HCT116 (cell line): ENCODE measurements around the gene PCDHA2. TPM values are rescaled to one million over a fixed set of nuclear protein-coding genes. Genes with fewer than 3 reads are reported as not detected.

Source experiments
- ATAC-seq: fragments of 200-7000 bp; cut with Tn5 transposase; 2 replicates; pipeline ENCODE4 v1.9.1; 2020; ENCODE audit warnings: mild to moderate bottlenecking, moderate library complexity
- BruUV-seq: library from RNA; stranded (reverse); fragments of 400-500 nt; replicated peaks from 2 replicates; lab custom pipeline; 2021; lab: Mats Ljungman, UMichigan
- CTCF ChIA-PET: fragments of 300-600 bp; sonication (Branson Sonifier 250); formaldehyde crosslinking; loops from one replicate; lab custom pipeline; 2021; ENCODE audit warnings: antibody characterized with exemption; lab: Charles Lee
- POLR2A ChIA-PET: fragments of 300-600, 350-600 bp; sonication (Branson Sonifier 250); formaldehyde crosslinking; loops from one replicate; lab custom pipeline; 2021; ENCODE audit warnings: antibody characterized with exemption; lab: Charles Lee
- RAD21 ChIA-PET, 2 experiments: fragments of 300-600 bp; sonication (Branson Sonifier 250); formaldehyde crosslinking; loops; one replicate each; lab custom pipeline; 2023; ENCODE audit warnings: low total read pairs in 2 of 2; ENCODE audit not compliant: uncharacterized antibody in 2 of 2, unreplicated experiment in 2 of 2, low non-redundant PET in 1 of 2; lab: Charles Lee
- DNase-seq: peaks from one replicate; pipeline ENCODE4 v3.0.0-alpha.2; 2010; ENCODE audit warnings: low read depth, low spot score
- H2AFZ ChIP-seq: fragments of 200-600 bp; shearing (Covaris generic), sonication (generic); 2 replicates; pipeline ENCODE4 v1.6.1; 2017; ENCODE audit warnings: low read depth, mixed run types, mixed read lengths, antibody characterized with exemption, low read length; ENCODE audit not compliant: poor library complexity, severe bottlenecking
- H3K27ac ChIP-seq: 2 replicates; pipeline ENCODE4 v1.5.1; 2012; ENCODE audit warnings: low read depth, low read length
- H3K27me3 ChIP-seq: fragments of 200-600 bp; sonication (generic); 2 replicates; pipeline ENCODE4 v1.6.1; 2016; ENCODE audit warnings: mixed run types, low read length, mixed read lengths; ENCODE audit not compliant: insufficient read depth
- H3K36me3 ChIP-seq, 2 experiments: fragments of 200-500 bp in 1 of 2; fragments of 200-600 bp in 1 of 2; sonication (Bioruptor generic) in 1 of 2; sonication (generic) in 1 of 2; 2 replicates each; pipeline versions ENCODE4 v1.5.1 to v1.6.1; 2014 to 2016; ENCODE audit warnings: low read length in 2 of 2, inconsistent platforms in 1 of 2, mixed read lengths in 1 of 2, mixed run types in 1 of 2; ENCODE audit not compliant: insufficient read depth in 2 of 2, control insufficient read depth in 1 of 2
- H3K4me1 ChIP-seq, 2 experiments: fragments of 200-600 bp in 1 of 2; sonication (generic) in 1 of 2; 2 replicates each; pipeline versions ENCODE4 v1.5.1 to v1.6.1; 2012 to 2017; ENCODE audit warnings: low read length in 2 of 2, inconsistent platforms in 1 of 2, mild to moderate bottlenecking in 1 of 2, mixed read lengths in 1 of 2, mixed run types in 1 of 2, moderate library complexity in 1 of 2; ENCODE audit not compliant: insufficient read depth in 2 of 2, control insufficient read depth in 1 of 2
- H3K4me2 ChIP-seq: fragments of 200-600 bp; sonication (generic); 2 replicates; pipeline ENCODE4 v1.6.1; 2017; ENCODE audit warnings: mixed run types, low read length, mixed read lengths
- H3K4me3 ChIP-seq, 2 experiments: fragments of 200-600 bp in 1 of 2; sonication (generic) in 1 of 2; replicated peaks in 1 of 2; 2 replicates each; pipeline ENCODE4 v1.5.1; 2011 to 2016; ENCODE audit warnings: low read length in 2 of 2, control low read depth in 1 of 2, low read depth in 1 of 2, mild to moderate bottlenecking in 1 of 2, mixed read lengths in 1 of 2, mixed run types in 1 of 2
- H3K79me2 ChIP-seq: fragments of 200-600 bp; sonication (generic); 2 replicates; pipeline ENCODE4 v1.6.1; 2017; ENCODE audit warnings: mild to moderate bottlenecking, mixed run types, low read length, moderate library complexity, mixed read lengths; ENCODE audit not compliant: insufficient read depth
- H3K9ac ChIP-seq: fragments of 200-600 bp; sonication (generic); 2 replicates; pipeline ENCODE4 v1.6.1; 2016; ENCODE audit warnings: low read length, mixed read lengths
- H3K9me2 ChIP-seq: fragments of 200-600 bp; sonication (generic), shearing (Covaris generic); 2 replicates; pipeline ENCODE4 v1.6.1; 2017; ENCODE audit warnings: mixed run types, mild to moderate bottlenecking, moderate library complexity; ENCODE audit not compliant: insufficient read depth
- H3K9me3 ChIP-seq, 2 experiments: fragments of 200-500 bp in 1 of 2; fragments of 200-600 bp in 1 of 2; sonication (Bioruptor generic) in 1 of 2; sonication (generic) in 1 of 2; 2 replicates each; pipeline ENCODE4 v1.6.1; 2014 to 2017; ENCODE audit warnings: low read length in 2 of 2, mixed read lengths in 2 of 2, inconsistent platforms in 1 of 2, low read depth in 1 of 2, mild to moderate bottlenecking in 1 of 2, mixed run types in 1 of 2, moderate library complexity in 1 of 2; ENCODE audit not compliant: control insufficient read depth in 1 of 2, insufficient read depth in 1 of 2
- H4K20me1 ChIP-seq: fragments of 200-600 bp; sonication (generic), shearing (Covaris generic); 2 replicates; pipeline ENCODE4 v1.6.1; 2017; ENCODE audit warnings: mixed run types, mild to moderate bottlenecking, moderate library complexity; ENCODE audit not compliant: insufficient read depth
- CEBPB ChIP-seq: IDR thresholded peaks from 2 replicates; pipeline ENCODE4 v1.6.1; 2012; ENCODE audit warnings: low read depth
- EGR1 ChIP-seq: IDR thresholded peaks from 2 replicates; pipeline ENCODE4 v1.6.1; 2012; ENCODE audit warnings: low read depth
- ELF1 ChIP-seq: IDR thresholded peaks from 2 replicates; pipeline ENCODE4 v1.6.1; 2012; ENCODE audit warnings: low read depth, borderline replicate concordance
- EZH2 ChIP-seq: fragments of 200-600 bp; sonication (generic); IDR thresholded peaks from 2 replicates; pipeline ENCODE4 v1.6.1; 2017; ENCODE audit warnings: antibody characterized with exemption, mixed run types
- EZH2phosphoT487 ChIP-seq: fragments of 200-600 bp; IDR thresholded peaks from 2 replicates; pipeline ENCODE4 v1.6.1; 2018; ENCODE audit warnings: antibody characterized with exemption, borderline replicate concordance
- FOSL1 ChIP-seq: IDR thresholded peaks from 2 replicates; pipeline ENCODE4 v1.6.1; 2012; ENCODE audit warnings: low read depth
- MAX ChIP-seq: IDR thresholded peaks from 2 replicates; pipeline ENCODE4 v1.6.1; 2012
- POLR2A ChIP-seq: IDR thresholded peaks from 2 replicates; pipeline ENCODE4 v1.7.0; 2011; ENCODE audit warnings: borderline replicate concordance; ENCODE audit not compliant: insufficient read depth, insufficient read length; ENCODE audit errors: extremely low read depth
- POLR2AphosphoS5 ChIP-seq: IDR thresholded peaks from 2 replicates; pipeline ENCODE4 v1.6.1; 2011; ENCODE audit warnings: mild to moderate bottlenecking, low read depth, low read length, moderate library complexity
- RAD21 ChIP-seq: IDR thresholded peaks from 2 replicates; pipeline ENCODE4 v1.6.1; 2012; ENCODE audit warnings: low read depth, mild to moderate bottlenecking
- SIN3A ChIP-seq: IDR thresholded peaks from 2 replicates; pipeline ENCODE4 v1.6.1; 2012; ENCODE audit warnings: low read depth
- SP1 ChIP-seq: IDR thresholded peaks from 2 replicates; pipeline ENCODE4 v1.6.1; 2012; ENCODE audit warnings: low read depth
- SRF ChIP-seq: IDR thresholded peaks from 2 replicates; pipeline ENCODE4 v1.6.1; 2012; ENCODE audit warnings: low read depth
- TCF7L2 ChIP-seq: IDR thresholded peaks from 2 replicates; pipeline ENCODE4 v1.7.0; 2011; ENCODE audit warnings: borderline replicate concordance, inconsistent platforms; ENCODE audit not compliant: insufficient read depth, insufficient read length; ENCODE audit errors: extremely low read depth
- YY1 ChIP-seq: IDR thresholded peaks from 2 replicates; pipeline ENCODE4 v1.6.1; 2011; ENCODE audit warnings: low read length, low read depth, moderate library complexity, mild to moderate bottlenecking; ENCODE audit not compliant: insufficient replicate concordance; ENCODE audit errors: extremely low read depth
- ZFX ChIP-seq: fragments of 450-650 bp; IDR thresholded peaks from 2 replicates; pipeline ENCODE4 v1.6.1; 2017
- intact Hi-C: fragments of 100-400 bp; cut with micrococcal nuclease; formaldehyde crosslinking; loops from 2 replicates; pipeline ENCODE4 v1.10.0; 2022
- total RNA-seq: library from RNA; stranded (reverse); gene quantifications from one replicate; pipeline ENCODE4 v1.2.1, GENCODE V29; 2021; ENCODE audit not compliant: unreplicated experiment
- TF ChIP-seq, protein P1 (sequence below), 3 experiments: fragments of 200-600 bp in 1 of 3; sonication (generic) in 1 of 3; IDR thresholded peaks in 2 of 3; conservative IDR thresholded peaks in 1 of 3; 2 replicates each; pipeline ENCODE4 v1.5.1; 2012 to 2017; ENCODE audit warnings: low read depth in 2 of 3, low read length in 2 of 3, antibody characterized with exemption in 1 of 3, borderline replicate concordance in 1 of 3, control low read depth in 1 of 3, mild to moderate bottlenecking in 1 of 3, mixed read lengths in 1 of 3, mixed run types in 1 of 3, moderate library complexity in 1 of 3; ENCODE audit not compliant: insufficient read depth in 1 of 3
- TF ChIP-seq, protein P2 (sequence below): IDR thresholded peaks from 2 replicates; pipeline ENCODE4 v1.6.1; 2012; ENCODE audit warnings: low read depth
- TF ChIP-seq, protein P3 (sequence below): IDR thresholded peaks from 2 replicates; pipeline ENCODE4 v1.6.1; 2012

PCDHA2 gene
- total RNA-seq, 1 experiment from 2014 or later, result not detected

GRCh38 chr5:140842798-140843733 lies 48.4 kb downstream of the PCDHA2 start:
- Histone ChIP-seq H3K4me1 (no peaks in the 10 kb centered on the region), H3K27ac (no peak overlapping the region), H3K79me2 (no peaks in the 10 kb centered on the region), H3K4me3 (no peak overlapping the region), H3K9me2 (no peaks in the 10 kb centered on the region), H3K9me3 (no peaks in the 10 kb centered on the region), H3K4me2 (no peak overlapping the region), H2AFZ (no peak overlapping the region), H4K20me1 (no peaks in the 10 kb centered on the region), H3K27me3 (no peaks in the 10 kb centered on the region), H3K9ac (no peak overlapping the region), H3K36me3 (no peaks in the 10 kb centered on the region)
- TF ChIP-seq YY1 (no peak), RAD21 (no peak), SRF (no peak), TCF7L2 (no peak), POLR2AphosphoS5 (no peak), ZFX (no peak), CEBPB (no peak), EZH2 (no peak), EGR1 (no peak), MAX (no peak), EZH2phosphoT487 (no peak), ELF1 (no peak), SIN3A (no peak), POLR2A (no peak), FOSL1 (no peak), SP1 (no peak)
- TF ChIP-seq, protein P1, sequence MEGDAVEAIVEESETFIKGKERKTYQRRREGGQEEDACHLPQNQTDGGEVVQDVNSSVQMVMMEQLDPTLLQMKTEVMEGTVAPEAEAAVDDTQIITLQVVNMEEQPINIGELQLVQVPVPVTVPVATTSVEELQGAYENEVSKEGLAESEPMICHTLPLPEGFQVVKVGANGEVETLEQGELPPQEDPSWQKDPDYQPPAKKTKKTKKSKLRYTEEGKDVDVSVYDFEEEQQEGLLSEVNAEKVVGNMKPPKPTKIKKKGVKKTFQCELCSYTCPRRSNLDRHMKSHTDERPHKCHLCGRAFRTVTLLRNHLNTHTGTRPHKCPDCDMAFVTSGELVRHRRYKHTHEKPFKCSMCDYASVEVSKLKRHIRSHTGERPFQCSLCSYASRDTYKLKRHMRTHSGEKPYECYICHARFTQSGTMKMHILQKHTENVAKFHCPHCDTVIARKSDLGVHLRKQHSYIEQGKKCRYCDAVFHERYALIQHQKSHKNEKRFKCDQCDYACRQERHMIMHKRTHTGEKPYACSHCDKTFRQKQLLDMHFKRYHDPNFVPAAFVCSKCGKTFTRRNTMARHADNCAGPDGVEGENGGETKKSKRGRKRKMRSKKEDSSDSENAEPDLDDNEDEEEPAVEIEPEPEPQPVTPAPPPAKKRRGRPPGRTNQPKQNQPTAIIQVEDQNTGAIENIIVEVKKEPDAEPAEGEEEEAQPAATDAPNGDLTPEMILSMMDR (IDR thresholded peaks at IDR 0.05 in 2 of 3, conservative IDR thresholded peaks at IDR 0.05 in 1 of 3; ENCODE audit: borderline replicate concordance in 1 of 3, insufficient read depth in 1 of 3, low read depth in 2 of 3, low read length in 2 of 3), result no peak
- TF ChIP-seq, protein P2, sequence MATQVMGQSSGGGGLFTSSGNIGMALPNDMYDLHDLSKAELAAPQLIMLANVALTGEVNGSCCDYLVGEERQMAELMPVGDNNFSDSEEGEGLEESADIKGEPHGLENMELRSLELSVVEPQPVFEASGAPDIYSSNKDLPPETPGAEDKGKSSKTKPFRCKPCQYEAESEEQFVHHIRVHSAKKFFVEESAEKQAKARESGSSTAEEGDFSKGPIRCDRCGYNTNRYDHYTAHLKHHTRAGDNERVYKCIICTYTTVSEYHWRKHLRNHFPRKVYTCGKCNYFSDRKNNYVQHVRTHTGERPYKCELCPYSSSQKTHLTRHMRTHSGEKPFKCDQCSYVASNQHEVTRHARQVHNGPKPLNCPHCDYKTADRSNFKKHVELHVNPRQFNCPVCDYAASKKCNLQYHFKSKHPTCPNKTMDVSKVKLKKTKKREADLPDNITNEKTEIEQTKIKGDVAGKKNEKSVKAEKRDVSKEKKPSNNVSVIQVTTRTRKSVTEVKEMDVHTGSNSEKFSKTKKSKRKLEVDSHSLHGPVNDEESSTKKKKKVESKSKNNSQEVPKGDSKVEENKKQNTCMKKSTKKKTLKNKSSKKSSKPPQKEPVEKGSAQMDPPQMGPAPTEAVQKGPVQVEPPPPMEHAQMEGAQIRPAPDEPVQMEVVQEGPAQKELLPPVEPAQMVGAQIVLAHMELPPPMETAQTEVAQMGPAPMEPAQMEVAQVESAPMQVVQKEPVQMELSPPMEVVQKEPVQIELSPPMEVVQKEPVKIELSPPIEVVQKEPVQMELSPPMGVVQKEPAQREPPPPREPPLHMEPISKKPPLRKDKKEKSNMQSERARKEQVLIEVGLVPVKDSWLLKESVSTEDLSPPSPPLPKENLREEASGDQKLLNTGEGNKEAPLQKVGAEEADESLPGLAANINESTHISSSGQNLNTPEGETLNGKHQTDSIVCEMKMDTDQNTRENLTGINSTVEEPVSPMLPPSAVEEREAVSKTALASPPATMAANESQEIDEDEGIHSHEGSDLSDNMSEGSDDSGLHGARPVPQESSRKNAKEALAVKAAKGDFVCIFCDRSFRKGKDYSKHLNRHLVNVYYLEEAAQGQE, result no peak
- TF ChIP-seq, protein P3, sequence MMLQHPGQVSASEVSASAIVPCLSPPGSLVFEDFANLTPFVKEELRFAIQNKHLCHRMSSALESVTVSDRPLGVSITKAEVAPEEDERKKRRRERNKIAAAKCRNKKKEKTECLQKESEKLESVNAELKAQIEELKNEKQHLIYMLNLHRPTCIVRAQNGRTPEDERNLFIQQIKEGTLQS, result no peak
- no peak for ATAC-seq
- CTCF ChIA-PET, result no interaction called here
- RAD21 ChIA-PET, result no interaction called here
- no TSS peak for BruUV-seq
- no peak for DNase-seq
- POLR2A ChIA-PET, result no interaction called here
- intact Hi-C loops, result no loop called here
